HFFc6 (cell line): Measurements from ENCODE around the gene TTC39C. TPM values are rescaled to one million over a fixed set of nuclear protein-coding genes. Genes with fewer than 3 reads are reported as not detected.

ENCODE experiments used
- DNase-seq: peaks from one replicate; pipeline ENCODE4 v3.0.0-alpha.2; 2018
- H3K27ac Mint-ChIP-seq: 2 replicates; pipeline ENCODE4 v1.8.0; 2020; ENCODE audit warnings: mild to moderate bottlenecking, mixed read lengths
- H3K27me3 Mint-ChIP-seq: 2 replicates; pipeline ENCODE4 v1.8.0; 2021; ENCODE audit warnings: mild to moderate bottlenecking, moderate library complexity, mixed read lengths; ENCODE audit not compliant: insufficient read depth
- H3K36me3 Mint-ChIP-seq: 2 replicates; pipeline ENCODE4 v1.8.0; 2021; ENCODE audit warnings: low read depth, mixed read lengths
- H3K4me1 Mint-ChIP-seq: 2 replicates; pipeline ENCODE4 v1.8.0; 2020; ENCODE audit warnings: low read depth, mixed read lengths
- H3K4me3 Mint-ChIP-seq: 2 replicates; pipeline ENCODE4 v1.8.0; 2020; ENCODE audit warnings: mild to moderate bottlenecking, moderate library complexity, mixed read lengths
- H3K9me3 Mint-ChIP-seq: 2 replicates; pipeline ENCODE4 v1.8.0; 2020; ENCODE audit warnings: mild to moderate bottlenecking, mixed read lengths
- total RNA-seq, 6 experiments: library from RNA; stranded (reverse); fragmentation: NEBNext Ultra II Directional; extraction: Animal tissue kit (Norgen Biotek cat#: 25700); gene quantifications; 2 replicates in 1 of 6; 3 replicates in 5 of 6; pipeline ENCODE4 v1.2.3, GENCODE V29; 2021
- TF ChIP-seq, protein P1 (sequence below): fragments of 200-600 bp; sonication (generic); IDR thresholded peaks from 2 replicates; pipeline ENCODE4 v1.5.0; 2021; ENCODE audit warnings: antibody characterized with exemption, mild to moderate bottlenecking

TTC39C gene
- total RNA-seq, 6 experiments from 2014 or later = 10.1 to 21.3 (median 17.4) TPM

DNA sequence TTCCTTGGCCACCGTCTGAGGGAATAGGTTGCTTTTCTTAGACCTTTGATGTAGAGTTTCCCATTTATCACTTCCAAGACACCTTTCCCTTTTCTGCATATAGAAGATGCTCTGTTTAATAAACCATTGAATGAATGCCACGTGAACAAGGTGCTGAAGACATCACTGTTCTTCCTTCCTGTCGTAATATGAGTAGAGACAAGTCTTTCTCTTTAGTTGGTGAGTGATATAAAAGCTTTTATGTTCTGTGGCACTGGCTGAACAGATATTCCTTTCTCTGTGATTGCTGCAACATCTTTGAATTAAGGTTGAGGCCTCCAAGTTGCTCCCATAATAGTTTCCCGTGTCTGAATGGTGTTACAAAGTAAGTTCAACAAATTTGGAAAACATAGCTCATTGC, 38.7 kb downstream of the TTC39C start:
- no peaks in the 10 kb centered on the region for H3K36me3 Mint-ChIP-seq
- no peak overlapping the region for H3K27ac Mint-ChIP-seq
- TF ChIP-seq, protein P1, sequence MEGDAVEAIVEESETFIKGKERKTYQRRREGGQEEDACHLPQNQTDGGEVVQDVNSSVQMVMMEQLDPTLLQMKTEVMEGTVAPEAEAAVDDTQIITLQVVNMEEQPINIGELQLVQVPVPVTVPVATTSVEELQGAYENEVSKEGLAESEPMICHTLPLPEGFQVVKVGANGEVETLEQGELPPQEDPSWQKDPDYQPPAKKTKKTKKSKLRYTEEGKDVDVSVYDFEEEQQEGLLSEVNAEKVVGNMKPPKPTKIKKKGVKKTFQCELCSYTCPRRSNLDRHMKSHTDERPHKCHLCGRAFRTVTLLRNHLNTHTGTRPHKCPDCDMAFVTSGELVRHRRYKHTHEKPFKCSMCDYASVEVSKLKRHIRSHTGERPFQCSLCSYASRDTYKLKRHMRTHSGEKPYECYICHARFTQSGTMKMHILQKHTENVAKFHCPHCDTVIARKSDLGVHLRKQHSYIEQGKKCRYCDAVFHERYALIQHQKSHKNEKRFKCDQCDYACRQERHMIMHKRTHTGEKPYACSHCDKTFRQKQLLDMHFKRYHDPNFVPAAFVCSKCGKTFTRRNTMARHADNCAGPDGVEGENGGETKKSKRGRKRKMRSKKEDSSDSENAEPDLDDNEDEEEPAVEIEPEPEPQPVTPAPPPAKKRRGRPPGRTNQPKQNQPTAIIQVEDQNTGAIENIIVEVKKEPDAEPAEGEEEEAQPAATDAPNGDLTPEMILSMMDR = no peak
- H3K9me3 Mint-ChIP-seq = no peaks in the 10 kb centered on the region
- H3K4me1 Mint-ChIP-seq = peaks cover 28% of the 10 kb centered on the region
- H3K4me3 Mint-ChIP-seq = no peak overlapping the region
- H3K27me3 Mint-ChIP-seq = no peaks in the 10 kb centered on the region; the same call in 1 of the 2 replicates
- DNase-seq = no peak

DNA sequence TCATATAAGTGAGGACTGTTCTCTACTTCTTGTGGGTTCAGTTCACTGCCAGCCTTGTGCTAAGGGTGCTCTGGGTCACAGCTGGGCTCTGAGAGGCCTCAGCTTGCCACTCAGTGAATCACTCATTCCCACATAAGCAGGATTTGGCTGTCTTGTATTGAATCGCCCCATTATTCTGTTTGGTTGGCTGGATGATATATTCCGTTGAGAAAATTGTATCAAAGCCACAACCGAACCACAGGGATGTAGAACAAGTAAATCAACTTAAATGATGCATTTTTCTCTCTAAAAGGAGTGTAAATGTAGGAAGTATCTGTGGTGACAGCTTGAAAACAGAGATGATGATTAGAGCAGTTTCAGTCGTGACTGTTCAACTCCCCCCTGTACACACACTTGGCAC, 39.6 kb downstream of the TTC39C start:
- Mint-ChIP-seq H3K27ac (no peak overlapping the region), H3K9me3 (no peaks in the 10 kb centered on the region), H3K4me1 (peaks cover 28% of the 10 kb centered on the region), H3K4me3 (no peak overlapping the region), H3K36me3 (no peaks in the 10 kb centered on the region), H3K27me3 (no peaks in the 10 kb centered on the region; the same call in 1 of the 2 replicates)
- DNase-seq = no peak
- TF ChIP-seq, protein P1 = no peak

DNA sequence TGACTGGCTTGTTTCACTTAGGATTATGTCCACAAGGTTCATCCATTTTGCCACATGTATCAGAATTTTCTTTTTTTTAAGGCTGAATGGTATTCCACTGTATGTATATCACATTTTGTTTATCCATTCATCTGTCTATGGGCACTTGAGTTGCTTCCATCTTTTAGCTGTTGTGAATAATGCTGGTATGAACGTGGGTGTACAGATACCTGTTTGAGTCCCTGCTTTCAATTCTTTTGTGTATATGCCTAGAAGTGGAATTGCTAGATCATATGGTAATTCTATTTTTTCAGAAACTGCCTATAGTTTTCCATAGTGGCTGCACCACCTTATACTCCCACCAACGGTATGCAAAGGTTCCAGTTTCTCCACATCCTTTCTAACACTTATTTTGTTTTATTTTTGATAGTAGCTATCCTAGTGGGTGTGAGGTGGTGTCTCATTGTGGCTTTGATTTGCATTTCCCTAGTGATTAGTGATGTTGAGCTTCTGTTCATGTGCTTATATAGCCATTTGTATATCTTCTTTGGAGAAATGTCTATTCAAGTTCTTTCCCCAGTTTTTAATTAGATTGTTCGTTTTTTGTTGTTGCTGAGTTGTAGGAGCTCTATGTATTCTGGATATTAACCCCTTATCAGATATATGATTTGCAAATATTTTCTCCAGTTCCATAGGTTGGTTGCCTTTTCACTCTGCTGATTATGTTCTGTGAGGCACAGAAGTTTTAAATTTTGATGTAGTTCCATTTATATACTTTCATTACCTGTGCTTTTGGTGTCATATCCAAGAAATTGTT, 40.7 kb downstream of the TTC39C start:
- TF ChIP-seq, protein P1 = no peak
- no peaks in the 10 kb centered on the region for H3K36me3 Mint-ChIP-seq
- DNase-seq = no peak
- peaks cover 28% of the 10 kb centered on the region for H3K4me1 Mint-ChIP-seq
- no peaks in the 10 kb centered on the region for H3K9me3 Mint-ChIP-seq
- no peak overlapping the region for H3K4me3 Mint-ChIP-seq
- H3K27me3 Mint-ChIP-seq = no peaks in the 10 kb centered on the region; the same call in 1 of the 2 replicates
- H3K27ac Mint-ChIP-seq = no peak overlapping the region

DNA sequence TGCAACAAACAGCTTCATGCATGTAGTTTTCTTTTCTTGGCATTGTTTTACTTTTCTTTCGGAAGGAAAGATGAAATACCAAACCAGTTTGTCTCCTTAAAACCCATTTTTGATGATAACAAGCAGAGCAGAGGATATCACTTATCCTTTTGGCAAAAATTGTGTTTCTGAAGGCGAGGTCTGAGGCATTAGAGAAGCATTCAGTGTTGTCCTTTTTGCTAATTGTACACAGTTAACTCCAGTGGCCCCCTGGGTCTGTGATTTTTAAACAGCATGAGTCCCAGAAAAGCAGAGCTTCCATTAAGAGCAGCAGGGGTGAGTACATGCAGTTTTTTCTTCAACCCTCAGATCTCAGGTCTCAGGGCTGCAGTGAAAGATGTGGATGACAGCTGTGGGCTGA, 41.3 kb downstream of the TTC39C start:
- Mint-ChIP-seq H3K27ac (no peak overlapping the region), H3K27me3 (no peaks in the 10 kb centered on the region; the same call in 1 of the 2 replicates), H3K4me1 (peaks cover 26% of the 10 kb centered on the region), H3K9me3 (no peaks in the 10 kb centered on the region), H3K4me3 (no peak overlapping the region), H3K36me3 (no peaks in the 10 kb centered on the region)
- TF ChIP-seq, protein P1 = no peak
- DNase-seq = no peak

DNA sequence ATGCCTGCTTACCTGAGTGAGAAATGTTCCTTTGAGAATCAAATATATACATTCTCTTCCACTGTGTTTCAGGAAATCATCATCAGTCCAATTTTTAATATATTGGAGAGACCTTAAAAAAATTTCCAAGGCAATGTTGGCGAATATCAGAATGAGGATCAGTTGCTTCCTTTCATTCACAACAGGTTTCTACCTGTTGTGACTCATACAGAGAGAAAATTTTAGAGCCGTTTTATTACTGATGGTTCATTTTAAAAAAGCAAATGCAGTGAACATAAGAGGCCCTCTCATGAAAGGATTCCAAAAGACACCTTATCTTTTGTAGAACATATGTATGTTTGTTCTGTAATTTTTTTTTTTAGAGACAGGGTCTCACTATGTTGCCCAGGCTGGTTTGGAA, 42.0 kb downstream of the TTC39C start:
- no peaks in the 10 kb centered on the region; the same call in 1 of the 2 replicates for H3K27me3 Mint-ChIP-seq
- H3K27ac Mint-ChIP-seq = no peak overlapping the region
- H3K4me1 Mint-ChIP-seq = peaks cover 20% of the 10 kb centered on the region
- no peak for DNase-seq
- TF ChIP-seq, protein P1 = no peak
- no peak overlapping the region for H3K4me3 Mint-ChIP-seq
- H3K36me3 Mint-ChIP-seq = no peaks in the 10 kb centered on the region
- no peaks in the 10 kb centered on the region for H3K9me3 Mint-ChIP-seq
